Thoracic aorta (tissue), 2 donors: ENCODE measurements around the gene DUSP15. TPM values are rescaled to one million over a fixed set of nuclear protein-coding genes. Genes with fewer than 3 reads are reported as not detected.

Experiments
- ATAC-seq: fragments of 150-250 bp; one replicate; pipeline ENCODE4 v1.8.0; 2017; ENCODE audit warnings: low read depth; ENCODE audit not compliant: insufficient number of reproducible peaks, low FRiP score
- DNase-seq: peaks from one replicate; pipeline ENCODE4 v3.0.0-alpha.2; 2020; ENCODE audit warnings: low spot score
- H3K27ac ChIP-seq, 2 donors: fragments of 200-600 bp; sonication (generic); 1 replicate in 1 of 2; 2 replicates in 1 of 2; pipeline ENCODE4 v1.5.1; 2016; ENCODE audit warnings: mild to moderate bottlenecking in 2 of 2, moderate library complexity in 2 of 2
- H3K27me3 ChIP-seq: fragments of 200-600 bp; sonication (generic); replicated peaks from 2 replicates; pipeline ENCODE4 v1.6.0; 2016; ENCODE audit warnings: mild to moderate bottlenecking; ENCODE audit not compliant: insufficient read depth
- H3K36me3 ChIP-seq: fragments of 200-600 bp; sonication (generic); one replicate; pipeline ENCODE4 v1.5.1; 2016
- H3K4me1 ChIP-seq, 2 donors: fragments of 200-600 bp; sonication (generic); 1 replicate in 1 of 2; 2 replicates in 1 of 2; pipeline versions ENCODE4 v1.5.1 to v1.6.0; 2016; ENCODE audit warnings: low read depth in 2 of 2, mild to moderate bottlenecking in 1 of 2; ENCODE audit not compliant: control insufficient read depth in 1 of 2
- H3K4me3 ChIP-seq: fragments of 200-600 bp; sonication (generic); 2 replicates; pipeline ENCODE4 v1.5.1; 2016; ENCODE audit warnings: mild to moderate bottlenecking
- H3K9me3 ChIP-seq: fragments of 200-600 bp; sonication (generic); 2 replicates; pipeline ENCODE4 v1.5.1; 2016
- total RNA-seq, 2 donors: library from RNA; depleted of rRNA; stranded (reverse); fragments of >200 nt; gene quantifications; one replicate each; pipeline versions ENCODE4 v1.1.0 to v1.2.3, GENCODE V29; 2016
- TF ChIP-seq, protein P1 (sequence below): fragments of 200-600 bp; sonication (generic); IDR thresholded peaks from one replicate; pipeline ENCODE4 v1.5.1; 2019; ENCODE audit warnings: antibody characterized with exemption

Gene DUSP15
- total RNA-seq, 2 donors from 2014 or later = 3.9 to 5.6 TPM

DNA sequence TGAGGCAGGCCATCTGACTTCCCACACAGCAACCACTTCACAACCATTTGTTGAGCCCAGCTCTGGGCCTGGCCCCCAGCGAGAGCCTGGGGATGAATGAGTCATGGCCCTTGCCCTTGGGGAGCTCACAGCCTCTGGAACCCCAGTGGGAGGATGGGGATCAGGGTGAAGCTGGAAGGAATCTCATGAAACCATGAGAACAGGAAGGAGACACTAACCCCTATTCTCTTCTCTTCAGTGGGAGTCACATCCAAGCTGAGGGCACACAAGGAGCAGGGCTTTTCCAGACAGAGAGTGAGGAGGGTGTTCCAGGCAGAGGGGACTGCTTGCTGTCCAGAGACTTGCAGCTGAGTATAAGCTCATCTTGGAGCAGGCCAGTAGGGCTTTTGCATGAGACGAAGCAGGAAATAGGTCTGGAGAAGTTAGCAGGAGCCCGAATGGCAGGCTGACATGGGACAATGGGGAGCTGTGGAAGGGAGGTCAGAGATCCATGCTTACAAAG lies 32.4 kb downstream of the DUSP15 start:
- H3K27me3 ChIP-seq = no peaks in the 10 kb centered on the region
- TF ChIP-seq, protein P1, sequence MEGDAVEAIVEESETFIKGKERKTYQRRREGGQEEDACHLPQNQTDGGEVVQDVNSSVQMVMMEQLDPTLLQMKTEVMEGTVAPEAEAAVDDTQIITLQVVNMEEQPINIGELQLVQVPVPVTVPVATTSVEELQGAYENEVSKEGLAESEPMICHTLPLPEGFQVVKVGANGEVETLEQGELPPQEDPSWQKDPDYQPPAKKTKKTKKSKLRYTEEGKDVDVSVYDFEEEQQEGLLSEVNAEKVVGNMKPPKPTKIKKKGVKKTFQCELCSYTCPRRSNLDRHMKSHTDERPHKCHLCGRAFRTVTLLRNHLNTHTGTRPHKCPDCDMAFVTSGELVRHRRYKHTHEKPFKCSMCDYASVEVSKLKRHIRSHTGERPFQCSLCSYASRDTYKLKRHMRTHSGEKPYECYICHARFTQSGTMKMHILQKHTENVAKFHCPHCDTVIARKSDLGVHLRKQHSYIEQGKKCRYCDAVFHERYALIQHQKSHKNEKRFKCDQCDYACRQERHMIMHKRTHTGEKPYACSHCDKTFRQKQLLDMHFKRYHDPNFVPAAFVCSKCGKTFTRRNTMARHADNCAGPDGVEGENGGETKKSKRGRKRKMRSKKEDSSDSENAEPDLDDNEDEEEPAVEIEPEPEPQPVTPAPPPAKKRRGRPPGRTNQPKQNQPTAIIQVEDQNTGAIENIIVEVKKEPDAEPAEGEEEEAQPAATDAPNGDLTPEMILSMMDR = no peak
- peak overlapping the region; percentile 55 to 99 for H3K27ac ChIP-seq
- no peak overlapping the region for H3K4me3 ChIP-seq
- DNase-seq = no peak
- H3K4me1 ChIP-seq = peaks cover 42 to 83% of the 10 kb centered on the region in 2 donors
- no peak for ATAC-seq
- no peaks in the 10 kb centered on the region for H3K36me3 ChIP-seq
- H3K9me3 ChIP-seq = no peaks in the 10 kb centered on the region

DNA sequence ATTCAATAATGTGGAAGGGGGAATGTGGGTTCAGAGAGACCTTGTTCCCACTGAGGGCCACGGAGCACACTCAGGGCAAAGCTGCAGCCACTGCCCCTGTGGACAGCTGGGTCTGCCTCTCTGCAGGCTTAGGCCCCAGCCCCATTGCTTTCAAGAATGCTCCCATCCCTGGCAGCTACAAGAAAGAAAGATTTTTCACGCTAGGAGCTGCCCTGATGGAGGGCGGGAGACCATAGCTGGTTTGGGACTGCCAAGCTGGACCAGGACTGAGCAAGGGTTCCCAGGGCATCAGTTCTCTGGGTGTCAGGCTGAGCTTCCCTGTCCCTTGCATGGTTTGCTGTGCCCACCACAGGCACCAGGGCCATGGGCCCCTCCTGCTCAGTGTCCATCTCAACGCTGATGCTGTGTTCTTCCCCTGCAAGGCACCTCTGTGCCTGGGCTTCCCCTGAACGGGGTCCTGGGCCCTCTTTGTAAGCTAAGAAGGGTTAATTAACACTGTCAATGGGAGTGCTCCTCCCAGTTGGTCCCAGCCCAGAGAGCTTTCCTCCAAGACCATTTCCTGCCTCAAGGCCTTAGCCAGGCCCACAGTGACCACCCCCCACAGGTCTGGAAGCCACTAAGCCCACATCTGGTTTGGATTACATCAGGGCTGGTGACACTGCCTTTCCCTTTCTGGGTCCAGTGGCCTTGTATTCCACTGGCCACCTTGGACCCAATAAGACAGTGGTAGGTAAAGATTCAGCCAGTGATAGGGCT lies 33.3 kb downstream of the DUSP15 start:
- ATAC-seq (no peak), DNase-seq (no peak)
- H3K27ac ChIP-seq = peak overlapping the region; percentile 55 to 99
- H3K36me3 ChIP-seq = no peaks in the 10 kb centered on the region
- H3K9me3 ChIP-seq = no peaks in the 10 kb centered on the region
- H3K27me3 ChIP-seq = no peaks in the 10 kb centered on the region
- no peak overlapping the region for H3K4me3 ChIP-seq
- peaks cover 38 to 73% of the 10 kb centered on the region in 2 donors for H3K4me1 ChIP-seq
- TF ChIP-seq, protein P1 = no peak

DNA sequence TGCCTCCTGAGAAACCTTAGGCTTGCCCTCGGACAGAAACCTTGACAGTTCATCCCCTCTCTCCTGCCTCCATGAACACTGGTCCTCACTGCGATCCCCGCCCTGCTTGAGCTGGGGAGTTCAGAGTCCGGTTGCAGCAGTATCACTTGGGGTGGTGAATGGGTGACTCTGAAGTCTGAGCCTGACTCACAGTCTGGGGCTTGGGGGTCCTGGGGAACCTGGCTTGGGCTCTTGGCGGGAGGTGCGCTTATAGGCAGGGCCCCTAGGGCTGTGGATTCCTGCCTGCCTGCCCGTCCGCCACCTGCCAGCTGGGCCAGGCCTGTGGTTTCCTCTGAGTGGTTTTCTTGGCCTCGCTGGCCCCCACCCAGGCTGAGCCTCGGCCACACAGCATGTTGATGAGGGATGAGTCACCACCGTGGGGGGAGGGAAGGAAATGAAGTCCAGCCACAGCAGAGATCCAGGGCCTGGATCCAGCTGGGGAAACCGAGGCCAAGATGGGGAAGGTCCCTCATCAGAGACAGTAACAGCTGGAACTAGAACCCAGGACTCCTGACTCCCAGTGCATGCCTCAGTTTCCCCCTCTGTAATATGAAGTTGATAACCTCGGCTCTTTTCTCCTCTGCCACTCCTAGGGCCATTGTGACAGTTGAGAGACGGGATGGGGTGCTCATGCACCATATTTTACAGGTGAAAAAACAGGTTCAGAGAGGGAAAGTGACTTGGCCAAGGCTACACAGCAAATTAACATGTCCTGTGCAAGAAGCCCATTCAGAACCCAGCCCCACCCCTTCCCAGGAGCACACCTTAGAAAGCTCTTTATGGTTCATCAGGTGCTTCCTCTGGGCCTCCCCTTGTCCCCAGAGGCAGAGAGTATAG lies 34.1 kb downstream of the DUSP15 start:
- TF ChIP-seq, protein P1 = no peak
- ATAC-seq (peak; percentile 81), DNase-seq (peak; percentile 87)
- no peak overlapping the region for H3K4me3 ChIP-seq
- H3K27ac ChIP-seq = peak overlapping the region; percentile 55 to 99
- peaks cover 31 to 65% of the 10 kb centered on the region in 2 donors for H3K4me1 ChIP-seq
- no peaks in the 10 kb centered on the region for H3K36me3 ChIP-seq
- H3K27me3 ChIP-seq = no peaks in the 10 kb centered on the region
- H3K9me3 ChIP-seq = no peaks in the 10 kb centered on the region

DNA sequence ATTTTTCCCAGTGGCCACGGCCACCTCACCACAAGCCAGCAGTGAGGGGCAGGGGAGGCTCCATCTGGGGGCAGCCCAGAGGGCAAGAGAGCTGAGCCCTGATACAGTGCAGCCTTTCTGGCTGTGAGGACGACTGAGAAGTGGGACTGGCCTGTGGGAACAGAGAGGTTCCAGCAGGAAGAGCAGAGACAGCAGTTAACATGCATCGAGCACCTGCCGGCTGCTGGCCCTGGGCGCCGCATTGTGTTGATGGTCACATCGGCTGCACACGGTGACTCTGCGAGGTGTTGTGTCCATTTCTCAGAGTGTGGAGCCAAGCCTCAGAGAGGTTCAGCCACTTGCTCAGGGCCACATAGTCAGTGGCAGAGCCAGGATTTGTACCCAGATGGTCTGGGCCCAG lies 34.8 kb downstream of the DUSP15 start:
- no peaks in the 10 kb centered on the region for H3K27me3 ChIP-seq
- no peak for DNase-seq
- H3K4me1 ChIP-seq = peaks cover 29 to 59% of the 10 kb centered on the region in 2 donors
- peak overlapping the region; percentile 9 to 99 for H3K27ac ChIP-seq
- no peak for ATAC-seq
- no peaks in the 10 kb centered on the region for H3K36me3 ChIP-seq
- TF ChIP-seq, protein P1 = no peak
- H3K4me3 ChIP-seq = no peak overlapping the region
- no peaks in the 10 kb centered on the region for H3K9me3 ChIP-seq
